Melanocyte of skin (primary cell): ENCODE data around the gene MORN2. TPM values are rescaled to one million over a fixed set of nuclear protein-coding genes. Genes with fewer than 3 reads are reported as not detected.

Experiments
- small RNA-seq, 2 donors: library from RNA; depleted of rRNA; stranded (forward); fragments of <200 nt; gene quantifications; one replicate each; pipeline ENCODE3, GENCODE V24; 2012
- total RNA-seq, 2 donors: library from RNA; depleted of rRNA; stranded (reverse); fragments of >200 nt; gene quantifications; 2 replicates each; pipeline ENCODE4 v1.2.3, GENCODE V29; 2012

MORN2 gene
- total RNA-seq: 10 to 100 TPM; 11.0 to 18.6 TPM

GRCh38 chr2:38875576-38876367 lies at the start of gene MORN2, which contains the start of gene DHX57:
Gene MORN2 (plus strand): TSS chr2:38875976.
Gene DHX57 (minus strand): TSS chr2:38875934. CDS start chr2:38868405, 7,529 bp downstream.

GRCh38 chr2:38889575-38889974 lies 13.8 kb downstream of the MORN2 start, which contains the start of gene ARHGEF33:
Gene ARHGEF33 (plus strand): TSS chr2:38889875. CDS start chr2:38919448, 29,573 bp downstream.

Small RNA genes lying within 50 kb of the gene (small RNA-seq; reads per million reads assigned to genes)
- gene RNU6-851P: 0 reads per million in 2 donors

Other genes starting within 250 kb of the MORN2 start
- 10 to 100 TPM; 26.8 to 48.3 TPM for gene GALM, start 209.9 kb upstream of the MORN2 start, total RNA-seq
- gene SRSF7, start 124.6 kb upstream of the MORN2 start, total RNA-seq: 100 to 1,000 TPM in 1 of 2 donors, 10 to 100 TPM in 1; 58.2 to 181 TPM
- gene GEMIN6, start 97.8 kb upstream of the MORN2 start, total RNA-seq: 10 to 100 TPM in 1 of 2 donors, 1 to 10 TPM in 1; 4.8 to 19.3 TPM
- 10 to 100 TPM; 17.2 to 25.3 TPM for gene DHX57, start within 50 bp of the MORN2 start, total RNA-seq
- under 1 TPM; under 0.01 to 0.33 TPM for gene ARHGEF33, start 13.9 kb downstream of the MORN2 start, total RNA-seq
- 10 to 100 TPM; 10.3 to 16.2 TPM for gene SOS1, start 245.1 kb downstream of the MORN2 start, total RNA-seq